ENCODE results near the gene TJAP1.
"Not testable (repeated sequence)": the region's sequence is repeated elsewhere in the genome, so short reads cannot be mapped to it uniquely, and the experiment has no call there.

TJAP1 gene

GRCh38 chr6:43481591-43482236, 4.3 kb downstream of the TJAP1 start:
- no peak for DNase-seq

- DNase-seq = no peak
Measured at GRCh38 chr6:43488667-43489276, 11.4 kb downstream of the TJAP1 start.

GRCh38 chr6:43489277-43490072, 12.1 kb downstream of the TJAP1 start:
- DNase-seq = no peak

- DNase-seq = no peak
Measured at GRCh38 chr6:43490523-43490939, 13.2 kb downstream of the TJAP1 start.

GRCh38 chr6:43491750-43492661, 14.6 kb downstream of the TJAP1 start:
- DNase-seq = no peak

GRCh38 chr6:43492673-43493072, 15.3 kb downstream of the TJAP1 start:
- DNase-seq = no peak

GRCh38 chr6:43493230-43493629, 15.9 kb downstream of the TJAP1 start:
- DNase-seq = no peak

- no peak for DNase-seq
Measured at GRCh38 chr6:43493833-43494232, 16.5 kb downstream of the TJAP1 start.

- DNase-seq = no peak
Measured at GRCh38 chr6:43494321-43494720, 17.0 kb downstream of the TJAP1 start.

GRCh38 chr6:43494766-43495165, 17.4 kb downstream of the TJAP1 start:
- DNase-seq = no peak

GRCh38 chr6:43495409-43495941, 18.1 kb downstream of the TJAP1 start:
- no peak for DNase-seq

- no peak for DNase-seq
Measured at GRCh38 chr6:43496370-43497128, 19.2 kb downstream of the TJAP1 start.

- DNase-seq = no peak
Measured at GRCh38 chr6:43497129-43497396, 19.7 kb downstream of the TJAP1 start.

GRCh38 chr6:43497689-43498088, 20.3 kb downstream of the TJAP1 start:
- no peak for DNase-seq

- DNase-seq = not testable (repeated sequence)
Measured at GRCh38 chr6:43498291-43498690, 20.9 kb downstream of the TJAP1 start.

- DNase-seq = no peak
Measured at GRCh38 chr6:43499028-43499815, 21.9 kb downstream of the TJAP1 start.

GRCh38 chr6:43500921-43501320, 23.6 kb downstream of the TJAP1 start:
- no peak for DNase-seq

- no peak for DNase-seq
Measured at GRCh38 chr6:43502666-43503065, 25.3 kb downstream of the TJAP1 start.

- DNase-seq = no peak
Measured at GRCh38 chr6:43503443-43503842, 26.1 kb downstream of the TJAP1 start.

GRCh38 chr6:43504756-43505593, 27.6 kb downstream of the TJAP1 start:
- DNase-seq = no peak
